HepG2 (cell line): ENCODE results near the gene ARL16. TPM values are rescaled to one million over a fixed set of nuclear protein-coding genes. Genes with fewer than 3 reads are reported as not detected.

Experiments used
- ATAC-seq: fragments of 200-7000 bp; cut with Tn5 transposase; 3 replicates; pipeline ENCODE4 v1.9.1; 2020; ENCODE audit warnings: mild to moderate bottlenecking, moderate library complexity
- BruUV-seq: library from RNA; stranded (reverse); fragments of 400-500 nt; replicated peaks from 2 replicates; lab custom pipeline; 2021; lab: Mats Ljungman, UMichigan
- CTCF ChIA-PET: fragments of 300-600 bp; formaldehyde crosslinking; extraction: SDS; loops from one replicate; lab custom pipeline; 2021; ENCODE audit warnings: low total read pairs, inconsistent platforms, low intra/inter-chr PET ratio; lab: Yijun Ruan, JAX
- POLR2A ChIA-PET: fragments of 350-600 bp; sonication (Branson Sonifier 250); formaldehyde crosslinking; loops from one replicate; lab custom pipeline; 2020; ENCODE audit warnings: antibody characterized with exemption, inconsistent platforms; lab: Yijun Ruan, JAX
- DNase-seq: peaks from one replicate; pipeline ENCODE4 v3.0.0-alpha.2; 2015; ENCODE audit warnings: low spot score
- FAIRE-seq: peaks from 3 replicates; lab custom pipeline; 2011; peaks lifted over from hg19 to GRCh38; lab: Jason Lieb, UNC
- H2AFZ ChIP-seq: one replicate; pipeline ENCODE4 v1.6.1; 2011; ENCODE audit warnings: low read length, inconsistent platforms
- H3K27ac ChIP-seq: fragments of 300-600 bp; 3 replicates; pipeline ENCODE4 v1.8.0; 2011; ENCODE audit warnings: mixed run types, mild to moderate bottlenecking, mixed read lengths, low read length, inconsistent platforms; ENCODE audit not compliant: insufficient read depth; ENCODE audit errors: extremely low read length
- H3K27me3 ChIP-seq, 2 experiments: fragments of 200-600 bp in 1 of 2; 2 replicates in 1 of 2; 3 replicates in 1 of 2; pipeline versions ENCODE4 v1.6.0 to v1.8.0; 2011; ENCODE audit warnings: low read length in 2 of 2, mild to moderate bottlenecking in 2 of 2, moderate library complexity in 2 of 2, inconsistent platforms in 1 of 2; ENCODE audit not compliant: insufficient read depth in 2 of 2, control insufficient read depth in 1 of 2
- H3K36me3 ChIP-seq, 2 experiments: fragments of 200-600 bp in 1 of 2; replicated peaks in 1 of 2; 2 replicates in 1 of 2; 3 replicates in 1 of 2; pipeline versions ENCODE4 v1.5.1 to v1.8.0; 2011; ENCODE audit warnings: low read length in 2 of 2, inconsistent platforms in 1 of 2; ENCODE audit not compliant: insufficient read depth in 2 of 2, control insufficient read depth in 1 of 2
- H3K4me1 ChIP-seq: 2 replicates; pipeline ENCODE4 v1.5.1; 2012; ENCODE audit warnings: low read length, inconsistent platforms; ENCODE audit not compliant: insufficient read depth
- H3K4me2 ChIP-seq: 2 replicates; pipeline ENCODE4 v1.6.0; 2011; ENCODE audit warnings: low read depth, low read length, inconsistent platforms
- H3K4me3 ChIP-seq, 3 experiments: fragments of 200-600 bp in 1 of 3; sonication (generic), shearing (Covaris generic) in 1 of 3; replicated peaks in 1 of 3; 2 replicates each; pipeline ENCODE4 v1.5.1; 2011 to 2016; ENCODE audit warnings: low read length in 3 of 3, inconsistent platforms in 2 of 3, low read depth in 2 of 3, mild to moderate bottlenecking in 2 of 3, control low read depth in 1 of 3, mixed read lengths in 1 of 3; ENCODE audit not compliant: insufficient read depth in 1 of 3
- H3K79me2 ChIP-seq: one replicate; pipeline ENCODE4 v1.6.1; 2011; ENCODE audit warnings: low read length, inconsistent platforms; ENCODE audit not compliant: insufficient read depth
- H3K9ac ChIP-seq: 2 replicates; pipeline ENCODE4 v1.6.0; 2011; ENCODE audit warnings: mild to moderate bottlenecking, low read depth, low read length, inconsistent platforms; ENCODE audit not compliant: insufficient read depth
- H3K9me3 ChIP-seq: 2 replicates; pipeline ENCODE4 v1.5.1; 2012; ENCODE audit warnings: mild to moderate bottlenecking, low read length
- H4K20me1 ChIP-seq: 2 replicates; pipeline ENCODE4 v1.6.0; 2011; ENCODE audit warnings: inconsistent platforms, mild to moderate bottlenecking, low read length, moderate library complexity; ENCODE audit not compliant: insufficient read depth
- AGO1 ChIP-seq: fragments of 200-400 bp; formaldehyde crosslinking; IDR thresholded peaks from 2 replicates; pipeline ENCODE4 v1.6.1; 2017; ENCODE audit warnings: mild to moderate bottlenecking, low read depth, low read length, moderate library complexity; ENCODE audit not compliant: poor library complexity, severe bottlenecking
- BCL3 ChIP-seq: sonication (generic); formaldehyde crosslinking; IDR thresholded peaks from 2 replicates; pipeline ENCODE4 v1.5.1; 2020; ENCODE audit warnings: mild to moderate bottlenecking, missing genetic modification reagents, moderate library complexity
- BCLAF1 ChIP-seq: fragments of 450-650 bp; IDR thresholded peaks from 2 replicates; pipeline ENCODE4 v1.6.1; 2017; ENCODE audit warnings: mild to moderate bottlenecking
- GATAD1 ChIP-seq: IDR thresholded peaks from 2 replicates; pipeline ENCODE4 v1.6.1; 2016; ENCODE audit warnings: missing genetic modification reagents, missing compliant biosample characterization
- GPN1 ChIP-seq: sonication (generic); formaldehyde crosslinking; IDR thresholded peaks from 2 replicates; pipeline ENCODE4 v1.5.1; 2020; ENCODE audit warnings: missing genetic modification reagents, borderline replicate concordance
- NFKB2 ChIP-seq: sonication (generic); formaldehyde crosslinking; IDR thresholded peaks from 2 replicates; pipeline ENCODE4 v1.4.0; 2020; ENCODE audit warnings: missing genetic modification reagents, borderline replicate concordance
- RARG ChIP-seq: sonication (generic); formaldehyde crosslinking; IDR thresholded peaks from 2 replicates; pipeline ENCODE4 v1.4.0; 2020; ENCODE audit warnings: low read depth, mild to moderate bottlenecking, missing genetic modification reagents
- RERE ChIP-seq: IDR thresholded peaks from 2 replicates; pipeline ENCODE4 v1.6.1; 2016; ENCODE audit warnings: low read depth, missing genetic modification reagents, missing compliant biosample characterization
- RXRA ChIP-seq: sonication (generic); formaldehyde crosslinking; IDR thresholded peaks from 2 replicates; pipeline ENCODE4 v1.5.1; 2020; ENCODE audit warnings: missing genetic modification reagents
- SP140L ChIP-seq: sonication (generic); formaldehyde crosslinking; IDR thresholded peaks from 2 replicates; pipeline ENCODE4 v1.4.0; 2020; ENCODE audit warnings: missing genetic modification reagents, borderline replicate concordance
- WIZ ChIP-seq: sonication (generic); formaldehyde crosslinking; IDR thresholded peaks from 2 replicates; pipeline ENCODE4 v1.5.1; 2020; ENCODE audit warnings: mild to moderate bottlenecking, missing genetic modification reagents
- ZNF441 ChIP-seq: sonication (generic); formaldehyde crosslinking; IDR thresholded peaks from 2 replicates; pipeline ENCODE4 v1.7.0; 2021; ENCODE audit warnings: missing genetic modification reagents, borderline replicate concordance
- ZNF724P ChIP-seq: sonication (generic); formaldehyde crosslinking; IDR thresholded peaks from 2 replicates; pipeline ENCODE4 v1.8.0; 2022; ENCODE audit warnings: missing genetic modification reagents, borderline replicate concordance
- WGBS: methylation state at CpG from one replicate; pipeline ENCODE4 v1.1.6; 2017; ENCODE audit warnings: low lambda C conversion rate; 5-methylcytosine and 5-hydroxymethylcytosine counted together
- in situ Hi-C: cut with HindIII; loops from 2 replicates; pipeline ENCODE4 v1.10.0; 2017; ENCODE audit warnings: low pct_unique_long_range_greater_than_20kb; ENCODE audit not compliant: extremely low pct_ligation_motif_present
- intact Hi-C: fragments of 100-400 bp; cut with micrococcal nuclease; formaldehyde crosslinking; loops from one replicate; pipeline ENCODE4 v1.10.0; 2022; ENCODE audit not compliant: unreplicated experiment
- polyA plus RNA-seq, 8 experiments: library from polyadenylated mRNA; depleted of rRNA in 3 of 8; stranded (reverse) in 7 of 8; unstranded in 1 of 8; fragments of >200 nt; fragmentation: Illumina TruSeq in 4 of 8; extraction: Trizol in 4 of 8; gene quantifications; 2 replicates each; pipeline versions ENCODE4 v1.2.1 to v1.2.3, GENCODE V29; 2011 to 2016; ENCODE audit warnings: low read depth in 4 of 8, missing spikeins in 1 of 8, mixed read lengths in 1 of 8; ENCODE audit not compliant: insufficient read depth in 1 of 8
- total RNA-seq, 5 experiments: library from RNA; depleted of rRNA; stranded (reverse); fragments of >200 nt; fragmentation: Illumina TruSeq; extraction: Trizol; gene quantifications; 2 replicates each; pipeline ENCODE4 v1.2.3, GENCODE V29; 2016; ENCODE audit warnings: low read depth in 1 of 5

Gene ARL16
- total and polyA plus RNA-seq, 2 of the 13 experiments (the other 11 are each of a cell fraction or from before 2014, with no cell fraction given): 20.8 to 30.8 TPM

DNA sequence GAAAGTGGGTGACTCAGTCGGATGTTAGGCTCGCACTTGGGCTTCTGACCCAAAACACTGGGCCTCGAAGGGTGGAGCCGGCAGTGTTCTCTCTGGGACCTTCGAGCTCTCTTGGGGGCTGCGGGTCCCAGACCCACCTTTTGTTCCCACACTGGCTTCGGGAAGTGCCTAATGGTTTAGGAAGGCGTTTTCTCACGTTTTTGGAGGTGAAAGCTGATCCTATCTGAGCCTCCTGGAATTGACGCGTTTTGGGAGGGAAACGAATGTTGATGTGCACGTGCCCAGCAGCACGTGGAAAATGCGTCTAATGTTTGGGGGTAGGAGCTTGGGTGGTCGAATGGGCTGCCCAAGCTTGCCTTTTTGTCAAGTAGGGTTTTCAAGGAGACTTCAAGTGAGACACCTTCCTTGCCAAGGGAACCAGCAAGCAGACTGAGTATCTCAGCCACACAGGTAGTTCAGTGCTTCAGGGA lies 880 bp upstream of the ARL16 start (continued):
- peak; percentile 12; the same call in 1 of the 2 replicates for TF ChIP-seq BCL3
- TF ChIP-seq RERE (CRISPR knock-in tag): no peak

DNA sequence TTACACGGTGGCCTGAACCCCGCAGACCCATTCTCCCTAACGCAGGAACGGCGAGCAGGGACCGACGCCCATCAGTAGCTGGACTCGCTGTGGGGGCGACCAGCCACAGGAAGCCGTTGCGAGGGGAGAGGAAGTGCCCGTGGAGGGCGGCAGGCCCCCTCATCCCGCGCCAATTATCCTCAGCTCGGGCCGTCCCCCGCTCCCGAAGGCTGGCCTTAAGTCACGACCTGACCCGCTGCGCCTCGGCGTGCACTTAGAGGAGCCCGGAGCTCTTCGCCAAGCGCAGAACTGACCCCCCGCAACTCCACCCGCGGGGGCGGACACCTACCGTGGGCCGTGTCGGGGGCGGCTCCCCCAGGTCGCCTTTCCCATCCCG lies 401 bp downstream of the ARL16 start:
- in situ Hi-C loops (no loop called here), intact Hi-C loops (no loop called here)
- WGBS: 3% methylated on average over 13 of the region's 37 CpGs
- no peaks in the 10 kb centered on the region; a peak in 1 of 5 replicates for H3K27me3 ChIP-seq
- ChIA-PET POLR2A (interaction anchor here (0.5 to 4.5 kb wide), 26 partner anchors 10 to 1886 kb away, joined by 3 to 124 read pairs (median 4); partner anchors contain the start of genes CBX8, CCDC137, FAAP100 and MCRIP1), CTCF (no interaction called here)
- FAIRE-seq (no peak), ATAC-seq (peak; percentile 7), DNase-seq (no peak)
- H4K20me1 ChIP-seq: no peaks in the 10 kb centered on the region
- H3K36me3 ChIP-seq: peaks cover 21 to 30% of the 10 kb centered on the region in 2 experiments; a peak in 4 of 5 replicates
- no peaks in the 10 kb centered on the region for H3K9me3 ChIP-seq
- BruUV-seq: no TSS peak
- peak overlapping the region; percentile 94 to 99 (median 97) for H3K4me3 ChIP-seq
- peaks cover 35% of the 10 kb centered on the region for H3K79me2 ChIP-seq
- no peak overlapping the region for H2AFZ ChIP-seq
- peaks cover 43% of the 10 kb centered on the region for H3K4me1 ChIP-seq
- H3K9ac ChIP-seq: peak overlapping the region; percentile 94
- H3K27ac ChIP-seq: peak overlapping the region; percentile 68
- H3K4me2 ChIP-seq: peak overlapping the region; percentile 90
- TF ChIP-seq GPN1: 0 out of 2 replicates have a peak, but pooled peaks have one; percentile 21
- no peak for TF ChIP-seq RXRA (CRISPR knock-in tag)
- no peak for TF ChIP-seq BCLAF1
- 0 out of 2 replicates have a peak, but pooled peaks have one; percentile 35 for TF ChIP-seq WIZ (CRISPR knock-in tag)
- TF ChIP-seq ZNF441 (CRISPR knock-in tag): peak; percentile 11; the same call in 1 of the 2 replicates
- peak; percentile 3 for TF ChIP-seq AGO1
- no peak for TF ChIP-seq RARG (CRISPR knock-in tag)
- TF ChIP-seq NFKB2: no peak
- TF ChIP-seq GATAD1 (CRISPR knock-in tag): no peak
- TF ChIP-seq SP140L (CRISPR knock-in tag): no peak
- TF ChIP-seq ZNF724P: no peak
